GM21576 (cell line): Measurements from ENCODE around the gene SERPINA6.
"Not testable (repeated sequence)": the region's sequence is repeated elsewhere in the genome, so short reads cannot be mapped to it uniquely, and the experiment has no call there.

Experiments
- ATAC-seq: cut with Tn5 transposase; IDR thresholded peaks from one replicate; pipeline ENCODE4 v1.9.1; 2021; ENCODE audit warnings: mild to moderate bottlenecking, moderate library complexity; ENCODE audit not compliant: unreplicated experiment

The SERPINA6 gene

DNA sequence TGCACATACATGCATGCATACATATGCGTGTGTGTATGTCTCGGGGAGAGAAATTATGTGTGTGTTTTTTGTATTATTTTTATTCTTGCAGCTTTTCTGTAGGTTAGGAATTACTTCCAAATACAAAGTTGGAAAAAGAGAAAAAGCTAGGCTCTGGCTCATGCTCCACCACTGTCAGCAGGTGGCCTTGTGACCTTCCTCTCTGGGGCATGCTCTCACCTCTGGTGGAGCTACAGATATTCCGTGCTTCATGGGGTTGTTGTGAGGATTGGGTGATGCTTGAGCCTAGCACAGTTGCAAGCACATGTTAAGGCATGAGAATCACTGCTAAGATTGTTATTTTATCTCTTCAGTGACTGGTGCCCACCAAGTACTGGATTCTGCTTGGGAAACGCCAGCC lies 6.7 kb upstream of the SERPINA6 start:
- ATAC-seq, result no peak

DNA sequence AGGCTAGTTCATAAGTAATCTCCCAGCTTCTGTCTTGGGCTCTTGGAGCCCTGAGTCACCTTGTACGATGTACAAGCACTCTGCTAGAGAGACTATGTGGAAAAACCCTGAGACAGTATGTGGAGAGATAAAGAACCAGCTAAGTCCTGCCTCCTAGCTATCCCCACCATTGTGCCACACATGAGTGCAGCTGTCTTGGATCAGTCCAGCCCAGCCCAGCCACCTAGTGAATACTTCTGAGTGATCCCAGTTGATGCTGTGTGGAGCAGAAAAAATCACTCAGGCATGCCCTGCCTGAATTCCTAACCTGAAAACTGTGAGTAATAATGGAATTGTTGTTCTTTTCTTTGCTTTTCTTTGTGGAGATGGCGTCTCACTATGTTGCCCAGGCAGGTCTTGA lies 5.1 kb upstream of the SERPINA6 start:
- no peak for ATAC-seq

DNA sequence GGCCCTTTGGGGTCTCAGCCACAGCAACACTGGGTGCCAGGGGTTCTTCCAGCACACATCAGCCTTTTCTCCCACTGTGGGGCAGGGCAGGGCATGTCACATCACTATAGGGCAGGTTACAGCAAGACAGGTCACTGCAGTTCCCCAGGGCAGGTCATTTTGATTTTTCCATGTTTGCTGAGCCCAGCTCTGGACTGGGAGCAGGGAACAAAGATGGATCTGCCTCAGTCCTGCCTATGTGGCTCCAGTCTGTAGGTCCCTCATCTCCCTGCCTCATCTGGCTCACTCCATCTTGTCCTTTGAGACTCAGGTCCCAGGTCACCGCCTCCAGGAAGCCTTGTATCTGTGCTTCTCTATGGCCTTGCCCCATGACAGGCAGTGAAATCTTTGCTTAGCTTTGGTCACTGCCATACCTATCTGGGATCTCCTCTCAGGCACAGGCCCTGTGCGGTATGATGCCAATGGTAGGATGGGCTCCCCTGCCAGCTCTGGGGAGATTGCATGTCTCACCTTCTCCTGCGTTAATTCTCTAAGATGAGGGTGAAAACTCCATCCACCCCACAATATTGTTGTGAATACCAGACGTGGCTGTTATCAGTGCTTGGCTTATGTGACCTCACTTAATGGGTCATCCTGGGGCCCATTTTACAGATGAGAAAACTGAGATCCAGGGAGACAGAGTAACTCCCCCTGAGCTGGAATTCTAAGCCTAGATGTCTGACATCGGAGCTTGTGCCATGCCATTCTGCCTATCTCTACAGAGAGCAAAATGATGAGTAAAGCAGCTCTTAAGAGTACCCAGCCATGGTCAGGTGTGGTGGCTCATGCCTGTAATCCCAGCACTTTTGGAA lies 1.5 kb downstream of the SERPINA6 start:
- no peak for ATAC-seq

DNA sequence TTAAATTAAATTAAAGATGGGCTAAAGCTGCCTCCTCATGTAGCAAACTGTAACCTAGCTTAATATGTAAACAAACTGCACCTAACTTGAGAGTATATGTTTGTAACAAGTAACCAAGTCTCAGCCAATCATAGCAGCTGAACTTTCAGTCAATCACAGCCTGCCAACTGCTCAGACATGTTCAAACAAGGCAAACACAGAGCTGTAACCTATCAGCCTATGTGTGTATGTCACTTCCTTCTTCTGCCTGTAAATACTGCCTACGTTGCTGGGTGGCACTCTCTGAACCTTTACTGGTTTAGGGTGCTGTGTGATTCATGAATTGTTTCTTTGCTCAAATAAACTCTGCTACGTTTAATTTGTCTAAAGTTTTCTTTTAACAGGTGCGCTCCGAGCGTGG lies 2.9 kb downstream of the SERPINA6 start:
- ATAC-seq, result no peak

DNA sequence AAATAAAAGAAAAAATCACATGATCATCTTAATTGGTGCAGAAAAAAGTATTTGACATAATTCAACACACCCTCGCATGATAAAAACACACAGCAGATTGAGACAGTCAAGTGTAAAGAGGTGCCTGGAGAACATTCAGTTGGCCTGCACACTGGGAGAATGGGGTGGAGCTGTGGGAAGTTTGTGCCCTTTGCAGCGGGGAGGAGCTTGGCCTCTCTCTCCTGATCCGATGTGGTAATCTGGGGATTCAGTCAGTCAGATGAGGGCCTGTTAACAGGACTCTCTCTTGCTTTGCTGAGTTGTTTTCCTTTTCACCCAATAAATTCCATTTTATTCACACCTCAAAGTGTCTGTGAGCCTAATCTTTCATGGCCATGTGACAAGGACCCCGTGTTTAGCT lies 5.9 kb downstream of the SERPINA6 start:
- ATAC-seq, result no peak

DNA sequence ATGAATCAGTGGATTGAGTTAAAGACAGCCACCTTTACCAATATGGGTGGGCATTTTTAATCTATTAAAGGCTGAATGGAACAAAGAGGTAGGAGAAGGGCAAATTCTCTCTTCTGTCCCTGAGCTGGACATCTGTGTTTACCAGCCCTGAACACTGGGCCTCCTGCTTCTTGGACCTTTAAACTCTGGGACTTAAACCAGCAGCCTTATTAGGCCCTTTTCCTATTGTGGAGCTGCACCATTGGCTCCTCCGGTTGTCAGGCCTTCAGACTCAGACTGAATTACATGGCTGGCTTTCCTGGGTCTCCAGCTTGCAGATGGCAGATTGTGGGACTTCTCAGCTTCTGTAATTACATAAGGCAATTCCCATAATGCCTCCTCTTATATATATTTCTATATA lies 6.4 kb downstream of the SERPINA6 start:
- no peak for ATAC-seq

DNA sequence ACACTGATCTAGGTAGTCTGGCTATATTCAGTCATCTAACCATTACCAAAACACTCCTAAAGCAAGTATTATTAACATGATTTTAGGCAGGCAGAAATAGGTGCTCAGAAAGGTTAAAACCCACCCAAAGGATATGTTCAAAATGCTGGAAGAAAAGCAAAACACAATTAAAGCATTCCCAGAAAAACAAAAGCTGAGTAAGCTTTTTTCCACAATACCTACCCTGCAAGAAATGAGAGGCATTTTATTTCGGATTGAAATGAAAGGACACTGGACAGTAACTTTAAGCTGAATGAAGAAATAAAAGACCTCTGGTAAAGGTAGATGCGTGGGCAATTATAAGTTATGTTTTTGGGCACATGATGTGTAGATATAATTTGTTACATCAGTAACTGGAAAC lies 8.2 kb downstream of the SERPINA6 start:
- no peak for ATAC-seq

DNA sequence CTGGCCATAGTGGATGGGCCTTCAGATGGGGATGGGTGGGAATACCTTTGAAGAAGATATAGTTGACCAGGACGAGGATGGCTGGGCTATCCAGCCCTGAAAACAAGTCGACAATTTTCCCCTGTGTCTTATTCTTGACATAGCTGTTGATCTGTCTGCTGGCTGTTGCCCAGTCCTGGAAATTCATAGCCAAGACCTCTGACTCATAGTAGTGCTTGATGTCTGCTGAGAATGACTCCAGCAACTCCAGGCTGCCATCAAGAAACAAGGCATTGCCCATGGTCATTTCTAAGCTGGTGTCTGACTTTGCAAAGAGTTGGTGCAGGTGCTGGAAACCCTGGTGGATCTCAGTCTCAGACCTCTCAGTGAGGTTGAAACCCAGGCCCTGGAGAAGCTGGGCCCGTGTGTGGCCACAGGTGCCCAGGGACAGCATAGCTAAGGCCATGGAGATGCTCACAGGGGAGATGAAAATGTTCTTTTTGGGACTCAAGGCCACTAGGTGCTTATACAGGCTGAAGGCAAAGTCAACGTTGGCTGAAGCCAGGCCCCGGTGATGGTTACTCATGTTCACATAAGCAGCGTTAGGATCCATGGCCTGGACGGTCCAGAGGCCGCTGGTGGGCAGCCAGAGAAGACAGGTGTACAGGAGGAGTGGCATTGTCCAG lies 9.0 kb downstream of the SERPINA6 start:
- ATAC-seq, result no peak

DNA sequence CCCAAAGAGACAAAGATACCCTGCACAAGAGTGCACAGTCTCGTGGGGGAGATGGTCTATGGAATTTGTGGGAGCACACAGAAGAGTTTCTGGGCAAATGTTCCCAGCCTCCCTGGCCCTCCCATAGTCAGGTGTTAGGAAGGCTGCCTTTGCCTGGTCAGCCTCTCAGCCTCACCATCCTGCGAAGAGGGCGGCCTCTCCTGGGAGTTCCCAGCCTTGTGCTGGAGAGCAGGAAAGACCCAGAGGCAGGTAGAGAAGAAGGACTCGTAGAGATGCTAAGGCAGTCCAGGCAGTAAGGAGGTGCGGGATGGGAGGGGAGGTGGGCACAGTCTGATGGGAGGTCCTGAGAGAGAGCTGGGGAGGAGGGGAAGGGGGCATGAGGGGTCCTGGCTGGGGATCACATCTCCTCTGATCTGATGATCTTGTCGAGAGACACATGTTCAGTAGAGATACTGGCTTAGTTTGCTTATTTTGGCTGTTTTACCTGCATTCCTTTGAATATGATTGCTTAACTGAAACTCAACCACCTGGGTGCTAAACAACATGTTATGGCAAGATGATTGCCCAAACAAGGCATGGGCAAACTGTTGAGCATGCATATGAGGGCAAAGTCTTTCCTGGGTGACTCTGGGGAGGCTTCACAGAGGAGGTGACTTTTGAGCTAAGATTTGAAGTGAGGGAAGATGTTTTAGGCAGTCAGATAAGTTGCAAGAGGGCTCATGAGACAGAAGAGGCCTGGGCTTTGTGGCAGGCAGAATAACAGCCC lies 10.5 kb downstream of the SERPINA6 start:
- no peak for ATAC-seq

DNA sequence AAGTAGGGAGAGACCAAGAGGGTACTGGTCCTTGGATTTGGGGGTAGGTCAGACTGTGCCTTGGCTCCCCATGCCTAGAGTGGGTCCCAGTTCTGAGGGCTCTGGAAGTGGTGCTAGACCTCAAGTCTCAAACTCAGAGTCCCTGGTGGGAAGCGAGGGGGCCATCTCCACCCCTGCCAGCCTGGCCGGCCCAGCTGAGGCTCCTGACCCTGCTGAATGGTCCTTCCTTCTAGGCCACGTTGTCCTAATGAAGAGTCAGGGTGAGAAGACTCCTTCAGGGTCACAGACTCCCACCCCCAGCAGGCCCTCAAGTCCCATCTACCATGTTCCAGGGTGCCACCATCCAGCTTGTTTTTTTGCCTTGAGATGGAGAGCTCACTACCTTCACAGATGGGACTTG lies 12.9 kb downstream of the SERPINA6 start:
- ATAC-seq, result no peak

DNA sequence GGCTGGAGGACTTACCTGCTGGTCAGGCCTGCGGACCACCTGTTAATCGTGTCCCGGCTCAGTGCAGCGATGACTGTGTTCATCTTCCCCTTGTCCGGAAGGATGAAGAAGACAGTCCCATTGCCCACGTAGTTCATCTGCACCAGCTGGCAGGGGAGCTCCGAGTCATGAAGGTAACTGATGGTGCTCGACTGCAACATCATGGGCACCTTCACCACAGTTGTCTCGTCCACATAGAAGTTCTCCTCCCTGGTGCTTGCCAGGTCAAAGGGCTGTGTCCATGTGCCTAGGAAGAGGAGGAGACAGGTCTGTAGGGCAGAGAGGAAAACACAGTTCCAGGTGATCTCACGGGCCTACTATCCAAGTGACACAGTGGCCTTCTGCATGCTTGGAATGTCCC lies 13.4 kb downstream of the SERPINA6 start:
- no peak for ATAC-seq

DNA sequence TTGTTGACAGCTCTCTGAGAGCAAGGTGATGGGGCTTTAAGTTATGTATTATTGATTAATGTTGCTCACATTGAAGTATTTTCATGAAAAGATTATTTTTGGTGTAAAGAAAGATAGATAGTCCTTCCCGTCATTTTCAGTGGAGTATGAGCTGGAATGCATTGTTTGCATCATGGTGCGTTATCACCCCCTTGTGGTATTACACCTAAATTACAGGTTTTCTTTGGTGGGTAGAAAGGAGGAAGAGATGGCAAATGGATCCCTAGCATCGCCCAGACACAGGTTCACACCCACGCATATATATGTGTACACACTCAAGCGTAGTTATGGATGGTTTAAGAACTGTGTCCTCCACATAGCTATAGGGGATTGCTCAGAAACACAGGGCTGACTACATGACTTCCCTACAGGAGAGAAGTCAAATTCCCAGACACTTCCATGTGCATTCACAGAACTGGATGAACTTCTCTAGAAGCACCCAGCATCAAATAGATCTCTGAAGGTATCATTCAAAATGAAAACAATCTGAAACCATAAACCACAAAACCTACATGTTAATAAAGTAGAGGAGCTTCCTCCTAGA lies 15.6 kb downstream of the SERPINA6 start:
- no peak for ATAC-seq

DNA sequence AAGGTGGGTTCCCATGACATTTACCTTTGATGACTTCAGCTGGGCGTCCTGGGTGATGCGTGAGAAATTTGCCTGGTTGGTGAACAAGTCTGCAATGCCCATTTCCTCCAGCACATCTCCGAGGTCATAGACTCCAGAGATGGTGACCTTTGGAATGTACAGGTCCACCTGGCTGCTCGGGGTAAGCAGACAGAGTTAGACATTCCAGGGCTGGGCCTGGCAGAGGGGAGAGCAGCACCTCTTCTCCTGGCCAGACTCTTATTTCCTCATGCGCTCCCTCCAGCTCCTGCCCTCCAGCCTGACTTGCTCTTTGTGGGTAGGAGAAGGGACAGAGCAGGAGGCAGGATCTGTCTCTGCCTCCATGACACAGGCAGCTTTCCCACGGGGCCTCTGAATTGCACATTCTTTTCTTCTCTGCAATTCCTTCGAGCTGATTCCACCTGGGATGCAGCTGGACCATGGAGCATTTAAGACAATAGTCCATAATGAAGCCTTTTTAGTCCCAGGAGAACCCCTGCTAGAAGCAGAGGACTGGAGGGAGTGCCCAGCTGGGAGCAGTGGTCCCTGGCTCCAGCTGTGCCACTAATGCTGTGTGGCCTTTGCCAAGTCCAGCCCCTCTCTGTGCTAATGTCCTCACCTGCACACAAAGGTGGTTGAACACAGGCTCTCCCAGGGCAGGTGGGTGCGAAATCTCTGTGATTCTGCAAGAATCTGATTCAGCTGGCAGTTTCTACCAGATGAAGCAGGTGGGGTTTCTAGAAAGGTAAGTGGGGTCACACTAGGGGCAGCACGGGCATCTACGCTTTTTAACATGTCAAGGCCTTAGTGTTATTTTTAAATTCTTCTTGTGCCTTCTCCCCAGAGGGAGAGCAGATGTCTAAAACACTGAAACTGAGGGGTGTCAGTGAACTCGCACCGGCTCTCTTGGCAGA lies 16.8 kb downstream of the SERPINA6 start:
- ATAC-seq, result no peak

DNA sequence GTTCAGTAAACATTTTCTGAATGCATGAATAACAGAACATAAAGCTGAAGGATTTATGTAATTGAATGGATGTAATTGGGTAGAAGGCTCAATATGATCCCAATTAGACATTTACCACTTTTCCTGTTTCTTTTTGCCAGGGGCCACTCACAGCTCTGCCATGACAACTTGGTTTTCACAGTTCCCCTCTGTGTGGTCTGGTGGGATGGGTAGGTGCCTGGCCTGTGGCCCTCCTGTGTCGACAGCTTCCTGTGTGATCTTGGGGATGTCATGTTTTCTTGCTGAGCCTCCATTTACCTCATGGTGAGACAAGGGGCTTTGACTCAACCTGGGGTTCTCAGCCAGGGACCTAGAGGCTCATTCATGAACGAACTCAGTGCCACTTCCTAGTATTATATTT lies 17.5 kb downstream of the SERPINA6 start:
- no peak for ATAC-seq

DNA sequence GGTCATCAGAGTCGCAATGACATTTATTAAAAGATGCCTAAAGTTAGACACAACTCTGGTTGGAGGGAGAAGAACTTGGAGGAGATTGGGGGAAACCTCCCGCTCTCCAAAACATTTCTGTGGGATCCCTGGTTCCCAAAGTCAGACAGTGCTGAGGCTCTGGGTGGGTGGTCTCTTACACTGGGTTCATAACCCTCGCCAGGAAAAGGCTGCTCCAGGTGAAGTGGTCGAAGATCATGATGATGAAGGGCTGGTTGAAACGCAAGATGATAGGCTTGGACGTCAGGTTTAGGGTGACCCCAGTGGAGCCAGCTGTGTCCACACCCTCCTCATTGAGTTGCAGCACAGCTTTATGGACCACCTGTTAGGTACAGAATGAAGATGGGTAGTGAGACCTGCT lies 18.9 kb downstream of the SERPINA6 start:
- ATAC-seq, result no peak

DNA sequence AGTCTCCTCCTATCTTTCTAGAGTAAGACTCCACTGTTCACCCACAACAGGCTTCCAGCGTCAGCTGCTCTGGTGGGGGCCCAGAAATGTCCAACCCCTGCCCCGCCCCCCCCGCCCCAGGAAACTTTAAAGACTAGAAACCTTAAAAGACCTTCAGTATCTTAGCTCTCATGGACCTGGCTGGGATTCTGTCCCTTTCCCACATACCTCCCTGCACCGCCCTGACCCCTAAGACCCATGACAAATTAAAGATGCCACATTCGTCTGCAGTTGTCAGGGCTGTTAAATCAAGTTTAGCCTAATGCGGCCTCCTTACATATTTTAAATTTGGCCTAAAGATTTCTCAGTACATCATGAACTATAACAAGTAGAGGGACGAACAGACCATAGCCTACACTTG lies 20.0 kb downstream of the SERPINA6 start:
- ATAC-seq, result no peak

DNA sequence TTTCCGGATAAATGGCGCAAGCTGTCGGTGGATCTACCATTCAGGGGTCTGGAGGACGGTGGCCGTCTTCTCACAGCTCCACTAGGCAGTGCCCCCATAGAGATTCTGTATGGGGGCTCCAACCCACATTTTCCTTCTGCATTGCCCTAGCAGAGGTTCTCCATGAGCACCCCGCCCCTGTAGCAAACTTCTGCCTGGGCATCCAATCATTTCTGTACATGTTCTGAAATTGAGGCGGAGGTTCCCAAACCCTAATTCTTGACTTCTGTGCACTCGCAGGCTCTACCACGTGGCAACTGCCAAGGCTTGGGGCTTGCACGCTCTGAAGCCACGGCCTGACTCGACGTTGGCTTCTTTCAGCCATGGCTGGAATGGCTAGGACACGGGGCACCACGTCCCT lies 25.0 kb downstream of the SERPINA6 start:
- ATAC-seq, result no peak

DNA sequence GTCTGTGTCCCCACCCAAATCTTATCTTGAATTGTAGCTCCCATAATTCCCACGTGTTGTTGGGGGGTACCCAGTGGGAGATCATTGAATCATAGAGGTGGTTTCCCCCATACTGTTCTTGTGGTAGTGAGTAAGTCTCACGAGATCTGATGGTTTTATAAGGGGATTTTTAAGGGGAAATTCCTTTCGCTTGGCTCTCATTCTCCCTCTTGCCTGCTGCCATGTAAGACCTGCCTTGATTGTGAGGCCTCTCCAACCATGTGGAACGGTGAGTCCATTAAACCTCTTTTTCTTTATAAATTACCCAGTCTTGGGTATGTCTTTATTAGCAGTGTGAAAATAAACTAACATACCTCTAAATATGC lies 27.0 kb downstream of the SERPINA6 start:
- not testable (repeated sequence) for ATAC-seq

DNA sequence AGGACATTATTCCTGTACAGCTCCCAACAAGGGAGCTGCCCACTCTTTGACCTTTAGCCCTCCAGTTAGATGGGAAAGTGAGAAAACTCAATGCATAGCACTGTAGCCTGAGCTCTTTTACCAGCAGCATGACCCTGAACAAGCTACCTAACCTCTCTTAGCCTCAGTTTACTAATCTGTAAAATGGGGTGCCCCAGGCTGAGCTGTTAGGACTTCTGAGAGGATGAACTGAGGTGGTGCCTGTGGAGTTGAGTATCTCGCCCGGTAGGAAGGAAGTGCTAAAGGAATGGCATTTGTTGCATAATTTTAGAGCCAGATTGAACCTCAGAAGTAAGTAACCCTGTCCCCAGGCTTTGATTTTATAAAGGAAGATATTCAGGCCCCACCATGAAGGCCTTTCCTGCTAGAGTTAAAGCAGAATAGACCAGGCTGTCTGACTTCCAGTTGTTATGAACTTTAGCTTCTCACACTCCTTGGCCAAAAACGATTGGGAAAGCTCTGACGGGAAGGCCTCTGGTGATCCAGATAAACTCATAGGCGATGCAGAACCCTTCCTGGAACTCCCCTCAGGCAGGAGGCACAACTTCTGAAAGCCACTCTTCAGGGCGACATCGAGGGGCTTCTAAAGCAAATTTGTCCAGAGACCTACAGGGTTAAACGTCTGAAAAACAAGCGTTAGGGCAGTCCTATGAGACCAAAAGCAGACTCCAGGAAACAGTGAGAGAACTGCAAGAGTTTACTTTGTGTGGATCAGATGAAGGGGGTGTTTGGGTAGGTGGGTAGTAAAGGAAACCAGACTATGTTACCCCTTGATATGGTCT lies 27.6 kb downstream of the SERPINA6 start:
- ATAC-seq, result no peak

DNA sequence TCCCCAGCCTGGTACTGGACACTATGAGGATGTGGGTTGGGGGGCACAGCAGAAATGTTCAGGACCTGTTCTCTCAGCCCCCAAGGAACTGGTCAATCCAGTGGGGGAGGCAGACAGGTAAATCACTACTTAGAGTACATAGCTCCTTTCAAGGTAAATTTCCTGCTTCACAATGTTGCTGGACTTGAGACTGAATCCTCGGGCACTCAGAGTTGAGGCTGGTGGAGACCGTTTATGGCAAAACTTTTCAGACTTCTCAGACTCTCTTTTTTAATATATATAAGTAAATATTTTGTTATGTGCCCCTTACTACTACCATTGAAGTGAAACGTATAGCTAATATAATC lies 29.6 kb downstream of the SERPINA6 start:
- no peak for ATAC-seq
